CD4-positive, alpha-beta T cell treated with Interleukin-21 for 1 hour (primary cell): ENCODE measurements around the gene GABRA5.
"Not testable (repeated sequence)": the region's sequence is repeated elsewhere in the genome, so short reads cannot be mapped to it uniquely, and the experiment has no call there.

ENCODE experiments used
- DNase-seq: peaks from one replicate; pipeline ENCODE4 v3.0.0-alpha.2; 2020

Gene GABRA5

GRCh38 chr15:26866298-26867199 lies at the start of gene GABRA5:
Gene GABRA5, plus strand, starts transcription at chr15:26867062. Its CDS starts 2,187 bp downstream, at chr15:26869249.
- no peak for DNase-seq

DNA sequence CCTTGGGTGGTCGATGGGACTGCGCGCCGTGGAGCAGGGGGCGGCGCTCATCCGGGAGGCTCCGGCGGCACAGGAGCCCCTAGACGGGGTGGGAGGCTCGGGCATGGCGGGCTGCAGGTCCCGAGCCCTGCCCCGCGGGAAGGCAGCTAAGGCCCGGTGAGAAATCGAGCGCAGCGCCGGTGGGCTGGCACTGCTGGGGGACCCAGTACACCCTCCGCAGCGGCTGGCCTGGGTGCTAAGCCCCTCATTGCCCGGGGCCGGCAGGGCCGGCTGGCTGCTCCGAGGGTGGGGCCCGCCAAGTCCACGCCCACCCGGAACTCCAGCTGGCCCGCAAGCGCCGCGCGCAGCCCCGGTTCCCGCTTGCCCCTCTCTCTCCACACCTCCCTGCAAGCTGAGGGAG lies 35.7 kb upstream of the GABRA5 start:
- DNase-seq, result not testable (repeated sequence)

GRCh38 chr15:26831951-26832350 lies 34.9 kb upstream of the GABRA5 start:
- no peak for DNase-seq

GRCh38 chr15:26838742-26839460 lies 28.0 kb upstream of the GABRA5 start:
- no peak for DNase-seq

DNA sequence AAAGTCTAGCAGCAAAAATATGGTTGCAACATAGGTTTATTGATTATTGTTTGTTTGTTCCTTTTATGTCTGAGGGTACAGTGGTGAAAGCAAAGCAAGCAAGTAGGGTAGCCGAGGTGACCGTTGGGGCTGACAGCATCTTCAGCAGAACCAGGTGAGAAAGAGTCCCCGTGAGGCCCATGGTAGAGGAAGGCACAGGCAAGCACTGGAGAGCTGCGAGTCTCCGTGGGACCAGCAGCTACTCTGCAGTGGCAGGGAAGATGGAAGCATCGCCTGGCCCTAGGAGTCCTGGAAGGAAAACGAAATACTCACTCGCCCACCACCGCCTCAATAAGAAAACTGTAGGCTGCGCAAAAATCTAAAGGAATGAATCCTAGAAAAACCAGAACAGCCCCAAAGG lies 25.3 kb upstream of the GABRA5 start:
- DNase-seq, result no peak

DNA sequence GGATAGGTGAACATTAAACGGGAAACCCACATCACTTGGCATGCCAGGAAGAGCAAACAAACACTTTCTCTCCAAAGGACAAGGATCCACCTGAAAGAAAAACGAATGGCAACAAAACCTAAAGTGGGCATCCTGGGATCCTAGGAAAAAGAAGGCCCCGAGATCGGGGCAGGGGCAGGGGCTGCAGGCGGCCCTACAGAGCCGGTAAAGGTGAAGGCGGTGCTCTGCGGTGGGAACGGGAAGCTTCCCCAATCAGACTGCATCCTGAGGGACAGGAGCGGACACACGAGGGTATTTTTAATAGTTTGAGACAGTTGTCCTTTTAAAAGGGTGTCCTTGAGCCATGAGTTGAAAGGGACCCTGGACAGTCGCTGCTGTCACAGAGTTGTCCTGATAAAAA lies 24.9 kb upstream of the GABRA5 start:
- no peak for DNase-seq

DNA sequence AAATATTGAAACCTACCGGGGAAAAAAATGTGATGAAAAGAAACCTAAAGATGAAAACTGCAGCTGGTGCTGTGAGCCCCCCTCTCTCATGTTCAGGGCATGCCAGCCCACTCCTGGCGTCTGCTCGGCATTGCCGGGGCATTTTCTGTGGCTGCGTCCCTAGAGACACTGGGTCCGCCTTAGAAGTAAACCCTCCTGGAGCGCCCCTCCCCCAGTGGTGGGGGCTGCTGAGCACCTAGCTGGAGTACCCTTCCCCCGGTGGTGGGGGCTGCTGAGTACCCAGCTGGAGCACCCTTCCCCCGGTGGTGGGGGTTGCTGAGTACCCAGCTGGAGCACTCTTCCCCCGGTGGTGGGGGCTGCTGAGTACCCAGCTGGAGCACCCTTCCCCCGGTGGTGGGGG lies 24.5 kb upstream of the GABRA5 start:
- no peak for DNase-seq

- no peak for DNase-seq
Measured at GRCh38 chr15:26844901-26845300, 22.0 kb upstream of the GABRA5 start.

GRCh38 chr15:26848498-26848897 lies 18.4 kb upstream of the GABRA5 start:
- DNase-seq, result no peak

- no peak for DNase-seq
Measured at GRCh38 chr15:26850161-26850560, 16.7 kb upstream of the GABRA5 start.

GRCh38 chr15:26852980-26853379 lies 13.9 kb upstream of the GABRA5 start:
- DNase-seq, result no peak

- DNase-seq, result no peak
Measured at GRCh38 chr15:26854435-26854834, 12.4 kb upstream of the GABRA5 start.

DNA sequence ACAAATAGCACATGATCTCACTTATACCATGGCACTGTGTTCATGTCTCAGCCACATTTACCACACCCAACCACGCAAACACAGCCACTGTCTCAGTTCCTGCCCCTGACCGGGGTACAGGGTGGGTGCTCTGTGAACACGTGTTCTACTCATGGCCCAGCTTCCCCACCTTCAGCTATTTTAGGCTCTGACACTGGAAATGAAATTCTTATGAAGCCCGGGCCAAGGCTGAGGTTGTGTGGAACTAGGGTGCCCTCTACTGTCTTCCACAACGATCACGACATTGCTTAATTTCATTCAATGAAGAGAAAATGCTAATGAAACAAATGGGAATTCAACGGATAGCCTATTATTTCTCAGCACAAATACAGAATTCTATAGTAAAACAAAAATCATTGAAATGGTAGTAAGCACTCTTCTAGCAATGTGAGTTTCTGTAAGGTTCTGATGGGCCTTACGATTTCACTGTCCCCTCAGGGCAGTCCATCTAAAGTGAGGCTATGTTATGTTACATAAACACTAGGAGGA lies 2.1 kb upstream of the GABRA5 start:
- no peak for DNase-seq

DNA sequence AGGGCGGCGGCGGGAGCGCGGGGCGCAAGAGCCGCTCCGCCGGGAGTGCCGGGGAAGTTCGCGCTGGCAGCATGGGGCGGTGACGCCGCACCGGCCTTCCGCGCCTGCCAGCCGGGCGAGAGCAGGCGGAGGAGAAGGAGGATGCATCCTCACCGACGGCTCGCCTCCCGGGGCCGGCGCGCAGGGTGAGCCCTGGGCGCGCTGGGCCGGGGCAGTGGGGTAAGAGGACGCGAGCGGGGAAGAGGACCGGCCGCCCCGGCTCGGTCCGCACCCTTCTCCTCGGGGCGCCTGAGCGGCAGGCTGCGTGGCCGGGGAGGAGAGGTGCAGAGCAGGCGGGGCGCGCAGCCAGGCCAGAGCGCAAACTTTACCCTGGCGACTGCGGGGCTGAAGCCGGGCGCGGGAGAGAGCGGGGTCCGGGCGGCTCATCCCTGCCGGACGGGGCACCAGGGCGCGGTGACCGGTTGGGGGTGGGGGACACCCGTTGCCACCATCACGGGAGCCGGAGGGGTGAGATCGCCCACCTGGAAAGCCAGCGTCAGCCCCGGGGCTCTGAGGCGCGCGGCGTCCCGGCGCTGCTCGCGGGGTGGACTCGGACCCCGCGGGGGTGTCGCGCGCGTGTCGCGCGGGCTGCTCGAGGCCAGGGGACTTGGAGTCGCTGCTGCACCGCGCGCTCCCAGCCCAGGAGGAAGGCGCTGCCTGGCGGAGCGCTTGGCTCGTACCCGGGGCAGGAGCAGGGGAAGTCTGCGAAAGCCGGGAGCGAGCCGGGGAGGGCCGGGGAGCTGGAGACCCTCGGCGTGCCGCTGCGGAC lies 542 bp downstream of the GABRA5 start:
- DNase-seq, result no peak

GRCh38 chr15:26868029-26868685 lies 1.3 kb downstream of the GABRA5 start:
- no peak for DNase-seq

GRCh38 chr15:26869628-26870027 lies 2.8 kb downstream of the GABRA5 start:
- DNase-seq, result no peak

DNA sequence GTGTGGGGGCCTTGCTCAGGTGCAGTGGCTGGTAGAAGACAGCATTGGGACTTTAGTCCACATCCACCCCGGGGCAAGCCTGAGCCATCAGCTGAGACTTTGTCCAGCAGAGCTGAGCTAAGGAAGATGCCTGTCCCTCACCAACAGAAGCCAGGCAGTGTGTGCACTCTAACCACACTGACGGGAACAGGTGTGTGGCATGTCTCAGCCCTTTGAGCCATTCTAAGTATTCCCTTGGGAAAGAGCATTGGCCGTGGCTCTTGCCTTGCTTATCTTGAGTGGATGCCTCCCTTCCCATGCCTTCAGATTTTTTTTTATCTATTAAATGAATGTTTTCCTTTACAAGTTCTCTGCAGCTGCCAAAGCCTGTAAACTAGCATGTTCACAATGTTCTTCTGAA lies 3.5 kb downstream of the GABRA5 start:
- no peak for DNase-seq

- no peak for DNase-seq
Measured at GRCh38 chr15:26872206-26872605, 5.3 kb downstream of the GABRA5 start.

- no peak for DNase-seq
Measured at GRCh38 chr15:26873846-26874245, 7.0 kb downstream of the GABRA5 start.

DNA sequence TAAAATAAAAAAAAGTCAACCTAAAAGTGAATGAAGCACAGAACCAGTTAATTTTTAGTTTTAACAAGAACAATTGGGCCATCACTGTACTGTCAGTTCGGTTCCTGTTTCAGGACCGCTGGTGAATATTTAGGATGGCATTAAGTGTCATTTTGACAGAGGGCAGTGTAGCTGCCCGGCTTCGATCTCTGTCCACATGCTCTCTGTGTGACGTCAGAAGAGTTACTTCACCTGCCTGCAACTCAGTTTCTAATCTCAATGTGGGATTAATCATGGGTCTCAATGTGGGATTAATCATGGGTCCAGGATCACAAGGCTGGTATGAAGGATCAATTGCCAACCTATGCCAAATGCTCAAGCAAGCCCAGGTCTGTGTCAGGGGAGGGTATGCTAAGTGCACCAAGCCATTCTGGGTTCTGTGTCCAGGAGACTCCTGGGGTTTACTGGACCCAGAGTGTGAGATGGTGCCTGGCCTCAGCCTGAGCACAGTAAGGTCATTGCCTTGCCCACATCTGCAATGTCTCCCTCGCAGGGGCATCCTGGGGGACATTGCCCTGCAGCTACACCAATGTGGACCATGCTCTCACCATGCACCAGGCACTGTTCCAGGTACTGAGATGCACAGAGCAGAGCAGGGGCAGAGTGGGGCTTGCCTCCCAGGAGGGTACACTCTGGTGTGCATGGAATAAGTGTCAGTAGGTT lies 8.1 kb downstream of the GABRA5 start:
- DNase-seq, result no peak

GRCh38 chr15:26875476-26875850 lies 8.6 kb downstream of the GABRA5 start:
- no peak for DNase-seq

- DNase-seq, result no peak
Measured at GRCh38 chr15:26877831-26878230, 11.0 kb downstream of the GABRA5 start.
